GM12872 (cell line): ENCODE results near the gene CDS2.

Experiments used
- TF ChIP-seq, protein P1 (sequence below): IDR thresholded peaks from 3 replicates; pipeline ENCODE4 v1.5.1; 2011; ENCODE audit warnings: low read depth, mild to moderate bottlenecking, low read length, moderate library complexity; ENCODE audit not compliant: insufficient read depth

Gene CDS2

DNA sequence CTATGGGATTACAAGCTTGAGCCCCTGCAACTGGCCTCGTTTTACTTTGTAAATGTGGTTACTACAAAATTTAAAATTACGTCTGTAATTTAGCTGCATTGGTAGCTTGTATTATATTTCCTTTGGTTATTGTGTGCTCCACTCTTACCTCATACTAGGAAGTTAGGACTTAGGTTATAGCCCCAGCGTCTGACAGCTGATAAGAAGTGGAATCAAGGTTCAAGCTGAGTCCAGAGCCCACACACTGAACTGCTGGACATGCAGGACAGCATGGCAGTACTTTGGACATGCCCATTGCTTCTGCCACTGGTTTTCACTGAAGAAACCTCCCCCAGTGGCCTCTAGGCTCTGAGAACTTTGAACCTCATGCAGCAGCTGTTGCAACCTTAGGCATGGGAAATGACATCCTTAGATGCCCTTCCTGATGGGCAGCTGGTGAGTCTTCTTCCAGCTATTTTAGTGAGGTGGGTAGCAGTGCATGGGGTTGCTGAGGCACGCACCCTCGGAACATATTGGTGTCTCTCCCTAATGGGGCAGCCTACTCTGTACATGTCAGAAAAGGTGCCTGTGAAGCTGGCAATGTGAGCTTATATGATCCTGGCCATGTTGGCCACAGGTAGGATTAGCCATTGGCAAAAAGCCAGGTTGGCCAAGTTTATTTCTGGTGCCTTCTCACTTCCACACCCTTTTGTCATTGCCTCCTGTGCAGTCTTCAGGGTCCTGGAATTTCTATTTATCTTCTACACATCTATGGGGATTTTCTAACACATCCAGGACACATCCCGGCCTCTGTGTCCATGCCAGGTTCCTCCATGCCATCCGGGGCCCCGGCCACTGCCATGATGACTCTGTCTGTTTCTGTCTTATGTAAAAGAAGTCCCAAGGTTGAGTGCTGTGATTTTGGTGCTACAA is 85.3 kb downstream of the CDS2 start:
- TF ChIP-seq, protein P1, sequence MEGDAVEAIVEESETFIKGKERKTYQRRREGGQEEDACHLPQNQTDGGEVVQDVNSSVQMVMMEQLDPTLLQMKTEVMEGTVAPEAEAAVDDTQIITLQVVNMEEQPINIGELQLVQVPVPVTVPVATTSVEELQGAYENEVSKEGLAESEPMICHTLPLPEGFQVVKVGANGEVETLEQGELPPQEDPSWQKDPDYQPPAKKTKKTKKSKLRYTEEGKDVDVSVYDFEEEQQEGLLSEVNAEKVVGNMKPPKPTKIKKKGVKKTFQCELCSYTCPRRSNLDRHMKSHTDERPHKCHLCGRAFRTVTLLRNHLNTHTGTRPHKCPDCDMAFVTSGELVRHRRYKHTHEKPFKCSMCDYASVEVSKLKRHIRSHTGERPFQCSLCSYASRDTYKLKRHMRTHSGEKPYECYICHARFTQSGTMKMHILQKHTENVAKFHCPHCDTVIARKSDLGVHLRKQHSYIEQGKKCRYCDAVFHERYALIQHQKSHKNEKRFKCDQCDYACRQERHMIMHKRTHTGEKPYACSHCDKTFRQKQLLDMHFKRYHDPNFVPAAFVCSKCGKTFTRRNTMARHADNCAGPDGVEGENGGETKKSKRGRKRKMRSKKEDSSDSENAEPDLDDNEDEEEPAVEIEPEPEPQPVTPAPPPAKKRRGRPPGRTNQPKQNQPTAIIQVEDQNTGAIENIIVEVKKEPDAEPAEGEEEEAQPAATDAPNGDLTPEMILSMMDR = no peak

DNA sequence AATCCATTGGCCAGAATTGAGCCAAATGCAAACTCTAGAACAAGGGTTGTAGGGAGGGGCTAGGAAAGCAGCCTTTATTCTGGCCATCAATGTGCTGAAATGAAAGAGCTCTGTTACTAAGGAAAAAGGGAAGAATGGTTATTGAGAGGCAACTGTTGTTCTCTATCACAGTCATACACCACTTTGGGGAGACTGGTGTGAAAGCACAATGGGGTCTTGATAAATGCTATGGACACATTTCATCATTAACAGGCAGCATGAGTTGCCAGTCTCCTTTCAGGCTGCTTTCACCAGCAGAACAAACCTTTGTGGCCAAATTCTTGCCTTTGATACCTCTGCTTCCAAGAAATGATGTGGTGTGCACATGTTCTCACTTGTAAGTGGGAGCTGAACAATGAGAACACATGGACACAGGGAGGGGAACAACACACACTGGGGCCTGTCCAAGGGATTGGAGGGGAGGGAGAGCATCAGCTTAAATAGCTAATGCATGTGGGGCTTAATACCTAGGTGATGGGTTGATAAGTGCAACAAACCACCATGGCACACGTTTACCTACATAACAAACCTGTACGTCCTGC is 86.2 kb downstream of the CDS2 start:
- TF ChIP-seq, protein P1 = no peak

DNA sequence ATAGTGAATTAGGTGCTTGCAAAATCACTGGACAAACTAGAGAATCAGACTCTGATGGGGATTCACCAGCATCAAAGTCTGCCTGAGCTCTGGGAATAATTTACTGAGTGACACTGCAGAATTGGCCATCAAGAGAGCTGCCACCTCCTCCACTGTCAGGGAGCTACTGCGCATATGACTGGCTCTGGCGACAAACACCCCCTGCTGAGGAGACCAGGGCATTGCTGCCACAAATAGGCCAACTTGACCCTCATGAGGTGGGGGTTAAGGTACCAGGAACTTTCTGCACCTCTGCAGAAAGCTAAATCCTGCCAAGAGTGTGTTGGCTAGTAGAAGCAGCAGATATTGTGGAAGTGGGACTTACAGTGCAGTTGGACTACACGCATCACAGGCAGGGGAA is 88.0 kb downstream of the CDS2 start:
- TF ChIP-seq, protein P1 = 0 out of 3 replicates have a peak, but pooled peaks have one; percentile 7

DNA sequence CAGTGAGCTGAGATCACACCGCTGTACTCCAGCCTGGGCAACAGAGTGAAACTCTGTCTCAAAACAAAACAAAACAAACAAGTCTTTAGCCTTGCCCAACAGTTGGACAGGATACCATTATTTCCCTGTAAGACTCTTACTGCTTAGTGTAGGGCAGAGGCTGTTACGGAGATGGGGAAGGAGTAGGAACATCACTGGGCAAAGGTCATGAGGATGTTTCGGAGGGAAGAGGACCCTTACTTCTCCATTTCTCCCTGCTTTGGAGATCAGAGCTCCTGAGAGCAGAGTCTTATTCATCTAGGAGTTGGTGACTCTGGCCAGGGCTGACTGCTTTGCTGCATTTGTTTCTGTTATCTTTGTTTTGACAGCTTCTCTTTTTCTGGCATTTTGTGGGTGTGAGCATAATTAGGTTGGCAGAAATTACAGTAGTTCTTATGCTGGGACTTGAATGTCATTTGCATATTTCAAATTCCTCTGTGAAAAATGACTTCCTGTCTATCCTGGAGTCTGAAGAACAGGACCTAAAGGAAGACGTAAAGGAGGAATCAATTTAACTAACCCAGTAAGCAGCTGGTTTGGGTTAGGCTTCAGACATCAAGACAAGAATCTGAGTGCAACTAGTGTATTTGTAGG is 89.0 kb downstream of the CDS2 start:
- TF ChIP-seq, protein P1 = no peak

DNA sequence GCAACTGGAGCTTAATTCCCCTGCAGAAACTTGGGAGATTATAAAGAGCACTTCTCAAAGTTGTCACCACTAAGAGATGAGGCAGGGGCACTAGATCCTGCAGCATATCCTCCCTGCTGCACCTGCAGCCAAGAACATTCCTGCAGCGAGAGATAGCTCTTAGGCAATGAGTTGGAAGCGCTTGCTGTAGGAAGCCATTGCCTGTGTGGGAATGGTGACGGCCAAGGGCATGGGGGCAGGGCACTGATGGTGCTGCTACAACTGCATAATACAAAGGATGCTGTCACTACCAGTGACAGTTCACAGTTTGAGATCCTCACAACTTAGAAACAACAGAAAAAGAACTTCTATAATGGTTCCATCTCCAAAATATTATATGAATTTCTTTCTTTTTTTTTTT is 89.9 kb downstream of the CDS2 start:
- TF ChIP-seq, protein P1 = no peak

DNA sequence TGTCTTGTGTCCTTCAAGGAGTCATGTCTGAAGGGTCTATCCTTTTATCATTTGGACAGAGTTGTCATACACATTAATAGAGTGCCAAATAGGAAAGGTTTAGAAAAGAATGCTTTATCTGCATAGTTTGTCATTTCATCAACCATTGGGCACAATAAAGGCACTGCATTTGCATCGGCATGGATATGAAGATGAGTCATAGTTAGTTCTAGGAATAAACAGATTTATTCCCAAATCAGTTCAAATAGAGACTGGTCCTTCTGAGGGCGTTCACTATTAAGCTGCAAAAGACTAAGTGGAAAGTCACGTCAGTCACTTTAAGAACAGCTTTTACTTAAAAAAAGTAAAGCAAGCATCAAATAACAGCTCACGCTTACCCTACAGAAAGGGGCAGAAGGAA is 90.8 kb downstream of the CDS2 start:
- TF ChIP-seq, protein P1 = no peak

DNA sequence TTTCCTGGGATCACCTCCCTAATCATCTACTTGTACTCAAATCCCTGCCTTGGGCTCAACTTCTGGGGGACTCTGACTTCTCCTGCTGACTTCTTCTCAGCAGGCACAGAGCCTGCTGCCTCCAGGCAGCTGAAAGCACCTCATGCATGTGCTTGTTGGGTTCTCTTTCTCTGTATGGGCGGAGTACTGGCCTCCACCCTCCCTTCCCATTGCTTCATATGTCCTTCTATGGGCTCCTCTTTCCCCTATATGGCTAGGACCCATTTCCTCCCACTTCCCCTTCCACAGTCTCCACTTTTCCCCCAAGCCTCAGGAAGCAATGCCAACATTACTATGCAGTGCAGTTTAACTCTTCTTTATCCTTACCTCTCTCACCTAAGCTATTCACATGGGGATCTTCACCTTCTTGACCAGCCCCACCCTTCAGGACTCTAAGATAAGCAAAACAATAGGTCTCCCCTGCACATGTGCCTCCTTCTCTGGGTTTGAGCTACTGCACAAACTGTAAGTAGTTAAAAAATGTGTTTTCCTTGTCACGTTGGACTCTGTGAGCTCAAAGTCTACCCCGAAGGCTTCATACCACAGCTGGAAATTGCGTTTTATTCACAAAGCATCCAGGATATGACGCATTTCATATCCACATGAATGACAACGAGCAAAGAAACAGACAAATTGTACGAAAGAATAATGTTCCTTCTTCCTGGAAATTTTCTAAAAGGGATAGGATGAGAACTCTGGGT is 93.7 kb downstream of the CDS2 start:
- TF ChIP-seq, protein P1 = no peak
